ENCODE data around the gene SSNA1.

- TF ChIP-seq, protein P1, sequence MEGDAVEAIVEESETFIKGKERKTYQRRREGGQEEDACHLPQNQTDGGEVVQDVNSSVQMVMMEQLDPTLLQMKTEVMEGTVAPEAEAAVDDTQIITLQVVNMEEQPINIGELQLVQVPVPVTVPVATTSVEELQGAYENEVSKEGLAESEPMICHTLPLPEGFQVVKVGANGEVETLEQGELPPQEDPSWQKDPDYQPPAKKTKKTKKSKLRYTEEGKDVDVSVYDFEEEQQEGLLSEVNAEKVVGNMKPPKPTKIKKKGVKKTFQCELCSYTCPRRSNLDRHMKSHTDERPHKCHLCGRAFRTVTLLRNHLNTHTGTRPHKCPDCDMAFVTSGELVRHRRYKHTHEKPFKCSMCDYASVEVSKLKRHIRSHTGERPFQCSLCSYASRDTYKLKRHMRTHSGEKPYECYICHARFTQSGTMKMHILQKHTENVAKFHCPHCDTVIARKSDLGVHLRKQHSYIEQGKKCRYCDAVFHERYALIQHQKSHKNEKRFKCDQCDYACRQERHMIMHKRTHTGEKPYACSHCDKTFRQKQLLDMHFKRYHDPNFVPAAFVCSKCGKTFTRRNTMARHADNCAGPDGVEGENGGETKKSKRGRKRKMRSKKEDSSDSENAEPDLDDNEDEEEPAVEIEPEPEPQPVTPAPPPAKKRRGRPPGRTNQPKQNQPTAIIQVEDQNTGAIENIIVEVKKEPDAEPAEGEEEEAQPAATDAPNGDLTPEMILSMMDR (IDR thresholded peaks at IDR 0.05) = no peak
- no peak for TF ChIP-seq POLR2AphosphoS5 (IDR thresholded peaks at IDR 0.05)
- TF ChIP-seq EP300 (IDR thresholded peaks at IDR 0.05; ENCODE audit: low read depth) = no peak
- TF ChIP-seq POLR2A (IDR thresholded peaks at IDR 0.05) = no peak
Measured at GRCh38 chr9:137174722-137175293, 13.7 kb upstream of the SSNA1 start.
